IMR-90 (cell line): ENCODE data around the gene E4F1. TPM values are rescaled to one million over a fixed set of nuclear protein-coding genes. Genes with fewer than 3 reads are reported as not detected.

Experiments used
- ATAC-seq: fragments of 200-7000 bp; cut with Tn5 transposase; 2 replicates; pipeline ENCODE4 v1.9.1; 2020; ENCODE audit warnings: low read depth, mild to moderate bottlenecking, moderate library complexity
- BruUV-seq: library from RNA; stranded (reverse); fragments of 400-500 nt; replicated peaks from 2 replicates; lab custom pipeline; 2021; lab: Mats Ljungman, UMichigan
- CTCF ChIA-PET: fragments of 300-600 bp; formaldehyde crosslinking; extraction: SDS; loops from one replicate; lab custom pipeline; 2021; ENCODE audit warnings: antibody characterized with exemption; lab: Yijun Ruan, JAX
- POLR2A ChIA-PET: fragments of 300-600 bp; sonication (Branson Sonifier 250); formaldehyde crosslinking; loops from one replicate; lab custom pipeline; 2022; ENCODE audit warnings: antibody characterized with exemption; ENCODE audit not compliant: unreplicated experiment; lab: Charles Lee
- DNase-seq: peaks from one replicate; pipeline ENCODE4 v3.0.0; 2013
- H2AFZ ChIP-seq: replicated peaks from 2 replicates; pipeline ENCODE3; 2013; ENCODE audit warnings: low read length, mild to moderate bottlenecking; ENCODE audit not compliant: poor library complexity
- H2AK5ac ChIP-seq: 2 replicates; pipeline ENCODE4 v1.6.1; 2013; ENCODE audit warnings: low read depth, low read length, inconsistent platforms
- H2AK9ac ChIP-seq: replicated peaks from 2 replicates; pipeline ENCODE3; 2013; ENCODE audit warnings: mild to moderate bottlenecking, low read depth, low read length, moderate library complexity; ENCODE audit not compliant: poor library complexity
- H2BK120ac ChIP-seq: 2 replicates; pipeline ENCODE4 v1.6.1; 2013; ENCODE audit warnings: low read depth, low read length, inconsistent platforms
- H2BK15ac ChIP-seq: 3 replicates; pipeline ENCODE4 v1.6.1; 2013; ENCODE audit warnings: low read depth, low read length, inconsistent platforms
- H2BK20ac ChIP-seq: 2 replicates; pipeline ENCODE4 v1.6.1; 2013; ENCODE audit warnings: low read depth, mild to moderate bottlenecking, inconsistent platforms, low read length, moderate library complexity
- H2BK5ac ChIP-seq: 2 replicates; pipeline ENCODE4 v1.6.1; 2013; ENCODE audit warnings: mild to moderate bottlenecking, low read depth, low read length, inconsistent platforms; ENCODE audit not compliant: poor library complexity, severe bottlenecking
- H3K14ac ChIP-seq: replicated peaks from 2 replicates; pipeline ENCODE4 v1.6.1; 2013; ENCODE audit warnings: low read depth, low read length, inconsistent platforms
- H3K18ac ChIP-seq: 2 replicates; pipeline ENCODE4 v1.6.1; 2013; ENCODE audit warnings: low read depth, low read length, control low read depth
- H3K23ac ChIP-seq: 2 replicates; pipeline ENCODE4 v1.6.1; 2013; ENCODE audit warnings: low read depth, low read length, inconsistent platforms
- H3K27ac ChIP-seq: 2 replicates; pipeline ENCODE4 v1.5.1; 2013; ENCODE audit warnings: mild to moderate bottlenecking, control low read depth, low read length; ENCODE audit not compliant: insufficient read depth
- H3K27me3 ChIP-seq: 2 replicates; pipeline ENCODE4 v1.6.1; 2013; ENCODE audit warnings: low read length; ENCODE audit not compliant: control insufficient read depth, insufficient read depth
- H3K36me3 ChIP-seq: 2 replicates; pipeline ENCODE4 v1.6.1; 2013; ENCODE audit warnings: low read length, mixed read lengths; ENCODE audit not compliant: control insufficient read depth, insufficient read depth
- H3K4ac ChIP-seq: 2 replicates; pipeline ENCODE4 v1.6.1; 2013; ENCODE audit warnings: low read depth, low read length, inconsistent platforms
- H3K4me1 ChIP-seq: 2 replicates; pipeline ENCODE4 v1.6.1; 2013; ENCODE audit warnings: low read length, mixed read lengths; ENCODE audit not compliant: control insufficient read depth, insufficient read depth
- H3K4me2 ChIP-seq: 2 replicates; pipeline ENCODE4 v1.6.1; 2013; ENCODE audit warnings: low read depth, mild to moderate bottlenecking, control low read depth, low read length, moderate library complexity
- H3K4me3 ChIP-seq: 2 replicates; pipeline ENCODE4 v1.5.1; 2013; ENCODE audit warnings: low read depth, mild to moderate bottlenecking, control low read depth, low read length, moderate library complexity; ENCODE audit not compliant: insufficient read depth
- H3K56ac ChIP-seq: 2 replicates; pipeline ENCODE4 v1.6.1; 2013; ENCODE audit warnings: low read length, inconsistent platforms; ENCODE audit not compliant: insufficient read depth; ENCODE audit errors: extremely low read depth
- H3K79me1 ChIP-seq, 2 experiments: 2 replicates each; pipeline ENCODE4 v1.6.1; 2013; ENCODE audit warnings: low read length in 2 of 2, inconsistent platforms in 1 of 2, low read depth in 1 of 2
- H3K9ac ChIP-seq: 2 replicates; pipeline ENCODE4 v1.6.1; 2013; ENCODE audit warnings: low read depth, low read length, control low read depth
- H3K9me1 ChIP-seq: 2 replicates; pipeline ENCODE4 v1.6.1; 2013; ENCODE audit warnings: low read length, inconsistent platforms; ENCODE audit not compliant: insufficient read depth
- H3K9me3 ChIP-seq: 2 replicates; pipeline ENCODE4 v1.6.1; 2013; ENCODE audit warnings: low read length; ENCODE audit not compliant: control insufficient read depth, insufficient read depth
- H4K20me1 ChIP-seq: 2 replicates; pipeline ENCODE4 v1.6.1; 2013; ENCODE audit warnings: low read length, inconsistent platforms; ENCODE audit not compliant: insufficient read depth
- H4K5ac ChIP-seq: 2 replicates; pipeline ENCODE4 v1.6.1; 2013; ENCODE audit warnings: mild to moderate bottlenecking, low read depth, low read length, control low read depth
- H4K8ac ChIP-seq, 2 experiments: 2 replicates each; pipeline ENCODE4 v1.6.1; 2013; ENCODE audit warnings: low read depth in 2 of 2, low read length in 2 of 2, control low read depth in 1 of 2, inconsistent platforms in 1 of 2
- H4K91ac ChIP-seq: 2 replicates; pipeline ENCODE4 v1.6.1; 2013; ENCODE audit warnings: low read depth, low read length, inconsistent platforms; ENCODE audit not compliant: insufficient read depth
- CEBPB ChIP-seq: IDR thresholded peaks from 2 replicates; pipeline ENCODE4 v1.6.1; 2012; ENCODE audit warnings: low read depth, low read length, improper control_type of control experiment
- POLR2A ChIP-seq: IDR thresholded peaks from 2 replicates; pipeline ENCODE4 v1.6.1; 2012; ENCODE audit warnings: mild to moderate bottlenecking, low read depth, low read length
- RAD21 ChIP-seq: IDR thresholded peaks from 2 replicates; pipeline ENCODE4 v1.6.1; 2012; ENCODE audit warnings: low read length, improper control_type of control experiment
- RCOR1 ChIP-seq: IDR thresholded peaks from 2 replicates; pipeline ENCODE4 v1.6.1; 2012; ENCODE audit warnings: mild to moderate bottlenecking, low read length, improper control_type of control experiment; ENCODE audit not compliant: insufficient replicate concordance
- WGBS, 2 experiments: methylation state at CpG; one replicate each; pipeline versions ENCODE4 v1.1.5 to v1.1.7; 2013; ENCODE audit warnings: missing lambda C conversion rate in 2 of 2; ENCODE audit not compliant: insufficient read length in 1 of 2; ENCODE audit errors: extremely low coverage in 2 of 2; 5-methylcytosine and 5-hydroxymethylcytosine counted together
- dilution Hi-C: fragments of 300-500 bp; cut with HindIII; formaldehyde crosslinking; loops from one replicate; pipeline ENCODE4 v1.14.3; 2018; ENCODE audit warnings: low sequenced_read_pairs; ENCODE audit not compliant: unreplicated experiment
- in situ Hi-C: fragments of 300-500 bp; cut with MboI; formaldehyde crosslinking; loops from 3 replicates; pipeline ENCODE4 v1.14.3; 2019; ENCODE audit warnings: low sequenced_read_pairs, inconsistent platforms, mixed read lengths
- intact Hi-C: fragments of 100-400 bp; cut with micrococcal nuclease; formaldehyde crosslinking; loops from 2 replicates; pipeline ENCODE4 v1.10.0; 2022
- polyA plus RNA-seq, 3 experiments: library from polyadenylated mRNA; depleted of rRNA; stranded (reverse); fragments of >200 nt; gene quantifications; 2 replicates each; pipeline ENCODE4 v1.2.3, GENCODE V29; 2012; ENCODE audit warnings: low replicate concordance in 1 of 3
- total RNA-seq: library from RNA; depleted of rRNA; stranded (reverse); fragments of >200 nt; gene quantifications from 2 replicates; pipeline ENCODE4 v1.2.3, GENCODE V29; 2012
- TF ChIP-seq, protein P1 (sequence below): conservative IDR thresholded peaks from 2 replicates; pipeline ENCODE4 v1.5.1; 2012; ENCODE audit warnings: mild to moderate bottlenecking, low read depth, low read length, improper control_type of control experiment

The E4F1 gene
- total and polyA plus RNA-seq, 2 of the 4 experiments (the other 2 are of a cell fraction): 13.1 to 33.0 TPM

DNA sequence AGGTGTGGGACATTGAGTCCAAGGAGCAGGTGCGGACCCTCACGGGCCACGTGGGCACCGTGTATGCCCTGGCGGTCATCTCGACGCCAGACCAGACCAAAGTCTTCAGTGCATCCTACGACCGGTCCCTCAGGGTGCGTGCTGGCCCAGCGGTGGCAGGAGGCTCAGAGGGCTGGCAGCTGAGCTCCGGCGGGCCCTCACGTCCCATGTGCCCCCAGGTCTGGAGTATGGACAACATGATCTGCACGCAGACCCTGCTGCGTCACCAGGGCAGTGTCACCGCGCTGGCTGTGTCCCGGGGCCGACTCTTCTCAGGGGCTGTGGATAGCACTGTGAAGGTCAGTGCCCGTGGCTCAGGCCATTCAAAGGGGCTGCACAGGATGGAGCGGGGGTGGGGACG lies 47.3 kb upstream of the E4F1 start:
- H3K4me3 ChIP-seq: no peak overlapping the region
- H3K4ac ChIP-seq: no peak overlapping the region
- H3K14ac ChIP-seq: no peak overlapping the region
- no peak for DNase-seq
- no peak overlapping the region for H3K23ac ChIP-seq
- WGBS, 2 experiments: 99% methylated on average over 14 of the region's 23 CpGs; no CpG with 5 or more reads in 1 of the 2 experiments
- H2BK20ac ChIP-seq: no peak overlapping the region
- H3K27me3 ChIP-seq: no peaks in the 10 kb centered on the region
- CTCF ChIA-PET: no interaction called here
- H3K9me3 ChIP-seq: no peaks in the 10 kb centered on the region
- BruUV-seq: no TSS peak
- peaks cover 52% of the 10 kb centered on the region for H3K36me3 ChIP-seq
- H2BK15ac ChIP-seq: no peak overlapping the region
- TF ChIP-seq RAD21 (no peak), POLR2A (no peak), CEBPB (no peak), RCOR1 (no peak)
- TF ChIP-seq, protein P1, sequence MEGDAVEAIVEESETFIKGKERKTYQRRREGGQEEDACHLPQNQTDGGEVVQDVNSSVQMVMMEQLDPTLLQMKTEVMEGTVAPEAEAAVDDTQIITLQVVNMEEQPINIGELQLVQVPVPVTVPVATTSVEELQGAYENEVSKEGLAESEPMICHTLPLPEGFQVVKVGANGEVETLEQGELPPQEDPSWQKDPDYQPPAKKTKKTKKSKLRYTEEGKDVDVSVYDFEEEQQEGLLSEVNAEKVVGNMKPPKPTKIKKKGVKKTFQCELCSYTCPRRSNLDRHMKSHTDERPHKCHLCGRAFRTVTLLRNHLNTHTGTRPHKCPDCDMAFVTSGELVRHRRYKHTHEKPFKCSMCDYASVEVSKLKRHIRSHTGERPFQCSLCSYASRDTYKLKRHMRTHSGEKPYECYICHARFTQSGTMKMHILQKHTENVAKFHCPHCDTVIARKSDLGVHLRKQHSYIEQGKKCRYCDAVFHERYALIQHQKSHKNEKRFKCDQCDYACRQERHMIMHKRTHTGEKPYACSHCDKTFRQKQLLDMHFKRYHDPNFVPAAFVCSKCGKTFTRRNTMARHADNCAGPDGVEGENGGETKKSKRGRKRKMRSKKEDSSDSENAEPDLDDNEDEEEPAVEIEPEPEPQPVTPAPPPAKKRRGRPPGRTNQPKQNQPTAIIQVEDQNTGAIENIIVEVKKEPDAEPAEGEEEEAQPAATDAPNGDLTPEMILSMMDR: no peak
- peak overlapping the region; percentile 65 for H2AK9ac ChIP-seq
- no peak overlapping the region for H4K8ac ChIP-seq
- in situ Hi-C loops (no loop called here), dilution Hi-C loops (no loop called here), intact Hi-C loops (no loop called here)
- H3K18ac ChIP-seq: no peak overlapping the region
- H2BK120ac ChIP-seq: no peak overlapping the region
- no peak overlapping the region for H2AFZ ChIP-seq
- H2AK5ac ChIP-seq: no peak overlapping the region
- H3K4me2 ChIP-seq: no peak overlapping the region
- no peak overlapping the region for H4K91ac ChIP-seq
- H3K27ac ChIP-seq: no peak overlapping the region
- H3K4me1 ChIP-seq: no peaks in the 10 kb centered on the region
- no peak overlapping the region for H3K56ac ChIP-seq
- H2BK5ac ChIP-seq: no peak overlapping the region
- POLR2A ChIA-PET: no interaction called here
- no peak overlapping the region for H3K9ac ChIP-seq
- no peak for ATAC-seq
- no peaks in the 10 kb centered on the region; the same call in 1 of the 2 replicates for H4K20me1 ChIP-seq
- H4K5ac ChIP-seq: no peak overlapping the region
- no peaks in the 10 kb centered on the region for H3K79me1 ChIP-seq
- no peaks in the 10 kb centered on the region for H3K9me1 ChIP-seq
